Measurements from ENCODE around the gene OR1M1. TPM values are rescaled to one million over a fixed set of nuclear protein-coding genes. Genes with fewer than 3 reads are reported as not detected.

OR1M1 gene
- total RNA-seq, 1 donor from 2014 or later: not detected

DNA sequence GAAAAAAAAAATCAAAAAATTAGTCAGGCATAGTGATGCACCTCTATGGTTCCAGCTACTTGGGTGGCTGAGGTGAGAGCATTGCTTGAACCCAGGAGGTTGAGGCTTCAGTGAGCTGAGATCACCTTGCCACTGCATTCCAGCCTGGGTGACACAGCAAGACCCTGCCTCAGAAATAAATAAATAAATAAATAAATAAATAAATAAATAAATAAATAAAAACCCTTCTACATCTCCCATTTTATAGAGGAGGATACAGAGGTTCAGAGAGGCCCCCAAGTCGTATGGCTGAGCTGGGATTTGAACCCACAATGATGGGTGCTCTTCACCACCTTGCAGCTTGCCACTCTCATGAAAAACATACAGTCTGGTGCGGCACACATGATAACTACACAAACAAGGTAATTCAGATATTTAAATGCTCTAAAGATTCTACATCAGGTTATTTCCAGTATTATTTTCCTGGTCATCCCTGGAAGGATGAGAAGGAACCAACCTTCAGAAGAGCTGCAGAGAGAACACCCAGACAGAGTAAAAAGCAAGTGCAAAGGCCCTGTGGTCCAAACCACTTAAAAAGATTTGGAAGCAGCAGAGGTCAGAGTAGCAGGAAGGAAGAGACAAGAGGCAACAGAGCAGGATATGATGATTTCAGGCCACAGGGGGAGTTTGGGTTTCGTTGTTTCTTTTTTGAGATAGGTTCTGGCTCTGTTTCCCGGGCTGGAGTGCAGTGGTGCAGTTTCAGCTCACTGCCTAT, 29.2 kb upstream of the OR1M1 start:
- Mint-ChIP-seq H3K4me1 (ENCODE audit: low read depth, unreplicated experiment) (no peaks in the 10 kb centered on the region), H3K27ac (ENCODE audit: unreplicated experiment) (no peak overlapping the region), H3K4me3 (ENCODE audit: unreplicated experiment) (no peak overlapping the region), H3K9me3 (ENCODE audit: unreplicated experiment) (peaks cover 11% of the 10 kb centered on the region), H3K27me3 (ENCODE audit: low read depth, unreplicated experiment) (no peaks in the 10 kb centered on the region), H3K36me3 (ENCODE audit: low read depth, unreplicated experiment) (no peaks in the 10 kb centered on the region)
- no peaks in the 10 kb centered on the region for H4K20me1 ChIP-seq (ENCODE audit: insufficient read depth, low read length)
- H3K79me2 ChIP-seq (ENCODE audit: insufficient read depth, low read length): no peaks in the 10 kb centered on the region
- H3K4me3 ChIP-seq (ENCODE audit: insufficient read depth, low read depth, low read length): no peak overlapping the region
- DNase-seq (ENCODE audit: low read depth) (no peak), FAIRE-seq (no peak)
- no peak for TF ChIP-seq EZH2 (IDR thresholded peaks at IDR 0.05; ENCODE audit: insufficient read depth, low read length)
- TF ChIP-seq CTCF (IDR thresholded peaks at IDR 0.05; ENCODE audit: insufficient read depth, low read depth, low read length): no peak
- no peaks in the 10 kb centered on the region for H3K4me1 ChIP-seq (ENCODE audit: insufficient read depth, low read length)
- no peaks in the 10 kb centered on the region for H3K9me3 ChIP-seq (ENCODE audit: insufficient read depth, low read depth, low read length)
- H3K4me2 ChIP-seq (ENCODE audit: low read length): no peak overlapping the region
- no peaks in the 10 kb centered on the region for H3K36me3 ChIP-seq (ENCODE audit: insufficient read depth, low read length)
- no peak overlapping the region for H2AFZ ChIP-seq (ENCODE audit: low read depth, low read length)
- no peak overlapping the region for H3K27ac ChIP-seq (ENCODE audit: low read depth, low read length)
- no peak overlapping the region for H3K9ac ChIP-seq (ENCODE audit: low read length)
- H3K27me3 ChIP-seq (ENCODE audit: insufficient read depth, low read length): no peaks in the 10 kb centered on the region

DNA sequence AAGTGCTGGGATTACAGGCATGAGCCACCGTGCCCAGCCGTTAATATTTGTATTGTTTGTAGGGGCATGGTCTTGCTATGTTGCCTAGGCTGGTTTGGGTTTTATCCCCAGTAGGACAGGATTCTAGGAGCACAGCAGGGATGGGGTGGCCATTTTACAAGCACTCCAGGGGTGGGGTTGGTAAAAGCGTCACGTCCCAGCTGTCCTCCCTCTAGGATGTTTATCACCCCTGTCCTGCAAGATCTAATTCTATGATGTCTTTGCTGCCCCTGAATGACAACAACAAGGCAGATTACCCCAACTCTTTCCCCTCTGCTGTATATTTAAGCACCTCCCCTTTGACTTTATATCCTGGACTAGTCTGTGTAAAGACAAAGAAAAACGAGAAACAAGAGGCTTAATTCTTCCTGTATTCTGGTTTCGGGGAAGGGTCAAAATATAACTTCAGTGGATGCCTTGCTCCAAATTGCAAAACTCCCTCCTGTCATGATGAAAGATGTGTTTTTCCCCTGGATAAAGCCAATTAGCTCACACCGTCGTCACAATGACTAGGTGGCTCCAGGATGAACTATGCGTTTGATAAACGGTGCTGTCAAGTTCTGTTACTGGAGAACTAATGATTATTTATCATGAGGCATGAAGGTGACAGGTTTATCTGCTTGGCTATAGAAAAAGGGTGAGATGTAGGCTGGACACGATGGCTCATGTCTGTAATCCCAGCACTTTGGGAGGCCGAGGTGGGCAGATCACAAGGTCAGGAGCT, 27.8 kb upstream of the OR1M1 start:
- Histone ChIP-seq H4K20me1 (ENCODE audit: insufficient read depth, low read length) (no peaks in the 10 kb centered on the region), H3K79me2 (ENCODE audit: insufficient read depth, low read length) (no peaks in the 10 kb centered on the region), H3K9ac (ENCODE audit: low read length) (no peak overlapping the region), H2AFZ (ENCODE audit: low read depth, low read length) (no peak overlapping the region), H3K4me3 (ENCODE audit: insufficient read depth, low read depth, low read length) (no peak overlapping the region), H3K27ac (ENCODE audit: low read depth, low read length) (no peak overlapping the region), H3K4me2 (ENCODE audit: low read length) (no peak overlapping the region), H3K4me1 (ENCODE audit: insufficient read depth, low read length) (no peaks in the 10 kb centered on the region), H3K27me3 (ENCODE audit: insufficient read depth, low read length) (no peaks in the 10 kb centered on the region), H3K36me3 (ENCODE audit: insufficient read depth, low read length) (no peaks in the 10 kb centered on the region), H3K9me3 (ENCODE audit: insufficient read depth, low read depth, low read length) (no peaks in the 10 kb centered on the region)
- H3K36me3 Mint-ChIP-seq (ENCODE audit: low read depth, unreplicated experiment): no peaks in the 10 kb centered on the region
- no peak for TF ChIP-seq CTCF (IDR thresholded peaks at IDR 0.05; ENCODE audit: insufficient read depth, low read depth, low read length)
- no peak for TF ChIP-seq EZH2 (IDR thresholded peaks at IDR 0.05; ENCODE audit: insufficient read depth, low read length)
- peaks cover 12% of the 10 kb centered on the region for H3K9me3 Mint-ChIP-seq (ENCODE audit: unreplicated experiment)
- peak; percentile 88 for DNase-seq (ENCODE audit: low read depth)
- no peaks in the 10 kb centered on the region for H3K4me1 Mint-ChIP-seq (ENCODE audit: low read depth, unreplicated experiment)
- FAIRE-seq: no peak
- H3K27ac Mint-ChIP-seq (ENCODE audit: unreplicated experiment): no peak overlapping the region
- no peak overlapping the region for H3K4me3 Mint-ChIP-seq (ENCODE audit: unreplicated experiment)
- no peaks in the 10 kb centered on the region for H3K27me3 Mint-ChIP-seq (ENCODE audit: low read depth, unreplicated experiment)
